Subcutaneous abdominal adipose tissue (tissue), 5 donors: ENCODE measurements around the gene GRIN3B.

Source experiments
- H3K27ac ChIP-seq: one replicate; pipeline ENCODE4 v1.7.0; 2013; ENCODE audit warnings: low read depth, mild to moderate bottlenecking, inconsistent platforms, low read length, moderate library complexity
- H3K27me3 ChIP-seq, 5 donors: one replicate each; pipeline ENCODE4 v1.7.0; 2013; ENCODE audit warnings: low read length in 5 of 5, inconsistent platforms in 1 of 5; ENCODE audit not compliant: control insufficient read depth in 5 of 5, insufficient read depth in 4 of 5
- H3K36me3 ChIP-seq, 5 donors: one replicate each; pipeline ENCODE4 v1.7.0; 2013; ENCODE audit warnings: low read length in 5 of 5; ENCODE audit not compliant: control insufficient read depth in 5 of 5, insufficient read depth in 5 of 5
- H3K4me1 ChIP-seq, 5 donors: one replicate each; pipeline ENCODE4 v1.7.0; 2013; ENCODE audit warnings: low read length in 5 of 5, mild to moderate bottlenecking in 3 of 5, moderate library complexity in 1 of 5; ENCODE audit not compliant: control insufficient read depth in 5 of 5, insufficient read depth in 5 of 5
- H3K4me3 ChIP-seq, 5 donors: one replicate each; pipeline ENCODE4 v1.7.0; 2013; ENCODE audit warnings: low read length in 5 of 5, low read depth in 1 of 5
- H3K9ac ChIP-seq, 5 donors: one replicate each; pipeline ENCODE4 v1.7.0; 2013; ENCODE audit warnings: low read length in 5 of 5, mild to moderate bottlenecking in 4 of 5, moderate library complexity in 3 of 5
- H3K9me3 ChIP-seq, 5 donors: one replicate each; pipeline ENCODE4 v1.7.0; 2013; ENCODE audit warnings: low read length in 5 of 5; ENCODE audit not compliant: control insufficient read depth in 5 of 5
- donor health status: healthy.
- donor health status: healthy.
- donor health status: healthy.
- donor health status: healthy.
- donor health status: healthy.

Gene GRIN3B

DNA sequence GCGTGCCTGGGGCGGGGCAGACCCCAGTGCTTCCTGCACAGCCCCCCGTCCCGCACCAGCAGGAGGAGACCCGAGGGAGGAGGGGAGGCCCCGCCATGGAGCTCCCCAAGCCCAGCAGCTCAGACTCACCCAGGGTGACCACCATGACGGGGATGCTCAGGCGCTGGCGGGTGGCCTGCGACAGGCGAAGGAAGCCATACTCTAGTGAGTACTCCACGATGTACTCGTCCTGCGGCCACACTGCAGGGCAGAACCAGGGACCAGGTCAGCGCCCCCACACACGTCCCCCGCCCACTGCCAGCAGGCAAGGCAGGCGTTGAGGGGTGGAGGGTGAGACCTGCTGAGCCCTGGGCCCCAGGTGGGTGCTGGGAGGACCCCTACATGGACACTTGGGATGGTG lies 12.1 kb downstream of the GRIN3B start:
- peaks cover 0 to 61% (median 45%) of the 10 kb centered on the region in 5 donors for H3K36me3 ChIP-seq
- no peak overlapping the region for H3K27ac ChIP-seq
- no peak overlapping the region for H3K4me3 ChIP-seq
- H3K9ac ChIP-seq, result no peak overlapping the region
- H3K27me3 ChIP-seq, result no peaks in the 10 kb centered on the region
- H3K4me1 ChIP-seq, result peaks cover 6 to 28% (median 21%) of the 10 kb centered on the region in 5 donors
- H3K9me3 ChIP-seq, result no peaks in the 10 kb centered on the region

DNA sequence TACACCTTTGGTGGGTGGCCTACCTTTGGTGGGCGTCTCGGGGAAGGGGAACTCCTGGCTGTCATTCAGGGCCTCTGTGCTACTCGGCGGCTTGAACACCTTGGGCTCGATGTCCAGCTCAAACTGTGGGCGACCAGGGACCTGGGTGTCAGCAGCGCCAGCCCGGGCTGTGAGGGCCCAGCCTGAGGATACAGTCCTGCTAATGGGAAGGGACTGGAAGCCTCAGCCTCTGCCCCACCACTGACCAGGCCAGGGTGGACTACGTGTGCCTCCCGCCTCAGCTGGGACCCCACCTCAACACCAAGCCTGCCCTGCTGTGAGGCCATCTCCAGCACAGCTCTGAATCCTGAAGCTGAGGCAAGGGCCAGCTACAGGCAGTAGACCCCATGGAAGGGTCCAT lies 13.0 kb downstream of the GRIN3B start:
- no peaks in the 10 kb centered on the region for H3K27me3 ChIP-seq
- no peaks in the 10 kb centered on the region for H3K9me3 ChIP-seq
- H3K4me3 ChIP-seq, result no peak overlapping the region
- H3K36me3 ChIP-seq, result peaks cover 0 to 61% (median 45%) of the 10 kb centered on the region in 5 donors
- peaks cover 8 to 37% (median 30%) of the 10 kb centered on the region in 5 donors for H3K4me1 ChIP-seq
- no peak overlapping the region for H3K27ac ChIP-seq
- H3K9ac ChIP-seq, result peak overlapping the region in 1 of 5 donors; percentile 30

DNA sequence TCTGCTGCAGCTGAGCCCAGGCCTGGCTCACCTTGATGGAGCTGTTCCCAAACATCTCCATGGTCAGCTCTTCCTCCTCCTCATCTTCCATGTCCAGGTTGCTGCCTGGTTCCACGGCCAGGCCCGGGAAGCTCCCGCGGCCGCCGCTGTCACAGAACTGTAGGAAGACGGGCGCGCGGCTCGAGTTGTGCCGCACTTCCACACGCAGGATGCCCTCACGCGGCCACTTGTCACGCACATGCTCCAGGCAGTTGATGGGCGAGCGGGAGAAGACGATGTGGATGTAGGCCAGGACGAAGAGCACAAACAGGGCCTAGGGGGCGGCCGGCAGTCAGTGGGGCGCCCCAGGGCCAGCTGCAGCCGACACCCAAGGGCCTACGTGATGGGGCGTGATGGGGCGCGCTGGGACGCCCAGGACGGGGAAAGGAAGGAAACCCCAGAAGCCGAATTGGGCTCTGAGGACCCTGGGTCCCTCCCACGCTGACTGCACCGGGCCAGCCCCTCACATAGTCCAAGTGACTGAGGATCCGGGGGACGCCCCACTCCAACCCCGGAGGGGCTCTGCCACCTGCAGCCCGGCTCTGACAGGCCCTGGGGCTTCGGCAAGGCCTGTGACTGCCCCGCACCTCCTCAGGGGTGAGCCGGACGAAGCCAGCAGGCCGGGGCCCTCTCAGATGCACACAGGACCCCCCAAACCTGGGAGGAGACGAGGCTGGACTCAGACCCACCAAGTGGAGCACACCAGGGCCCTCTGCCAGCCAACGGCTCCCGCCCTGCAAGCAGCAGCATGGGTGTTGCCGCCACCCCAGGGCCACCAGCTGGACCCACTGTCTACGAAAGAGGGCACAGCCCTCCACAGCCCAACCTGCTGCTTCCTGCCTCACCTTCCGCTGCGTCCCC lies 14.2 kb downstream of the GRIN3B start:
- H3K4me3 ChIP-seq, result no peak overlapping the region

DNA sequence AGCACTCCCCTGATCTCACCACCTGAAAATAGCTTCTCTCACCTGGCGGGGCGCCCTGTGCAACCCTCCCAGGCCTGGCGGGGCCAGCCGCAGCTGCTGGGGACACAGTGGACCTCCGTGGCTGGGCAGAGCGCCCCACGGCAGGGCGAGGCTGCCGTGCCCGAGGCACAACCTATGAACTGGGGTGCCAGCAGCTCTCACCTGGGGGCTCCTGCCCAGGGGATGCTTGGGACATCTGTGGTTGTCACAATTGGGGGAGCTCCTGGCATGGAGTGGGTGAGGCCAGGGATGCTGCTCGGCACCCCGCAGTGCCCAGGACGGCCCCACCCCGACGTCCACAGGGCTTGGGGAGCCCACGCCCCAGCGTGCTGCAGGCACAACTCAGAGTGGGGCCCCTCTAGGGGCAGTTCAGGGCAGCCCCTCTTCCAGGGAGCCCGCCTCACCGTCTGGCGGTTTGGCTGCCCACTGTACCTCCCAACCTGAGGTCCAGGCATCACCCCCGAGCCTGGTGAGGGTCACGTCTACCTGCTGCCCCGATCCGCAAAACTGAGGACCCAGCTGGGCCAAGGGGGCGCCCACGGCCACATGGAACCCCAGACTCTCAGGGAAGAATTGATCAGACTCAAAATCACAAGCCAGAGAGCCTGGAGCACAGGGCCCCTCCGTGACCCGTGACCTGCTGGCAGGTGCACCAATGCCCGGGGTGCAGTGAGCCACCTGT lies 15.0 kb downstream of the GRIN3B start:
- Histone ChIP-seq H3K4me3 (no peak overlapping the region), H3K27me3 (no peaks in the 10 kb centered on the region), H3K27ac (no peak overlapping the region), H3K4me1 (peaks cover 13 to 56% (median 49%) of the 10 kb centered on the region in 5 donors), H3K9me3 (no peaks in the 10 kb centered on the region), H3K36me3 (peaks cover 0 to 43% (median 36%) of the 10 kb centered on the region in 5 donors), H3K9ac (no peak overlapping the region)

More for the DNA sequence above, 14.2 kb downstream of the GRIN3B start:
- H3K36me3 ChIP-seq, result peaks cover 0 to 51% (median 42%) of the 10 kb centered on the region in 5 donors
- no peaks in the 10 kb centered on the region for H3K9me3 ChIP-seq
- H3K27me3 ChIP-seq, result no peaks in the 10 kb centered on the region
- H3K4me1 ChIP-seq, result peaks cover 11 to 49% (median 42%) of the 10 kb centered on the region in 5 donors
- H3K27ac ChIP-seq, result no peak overlapping the region
- H3K9ac ChIP-seq, result no peak overlapping the region

DNA sequence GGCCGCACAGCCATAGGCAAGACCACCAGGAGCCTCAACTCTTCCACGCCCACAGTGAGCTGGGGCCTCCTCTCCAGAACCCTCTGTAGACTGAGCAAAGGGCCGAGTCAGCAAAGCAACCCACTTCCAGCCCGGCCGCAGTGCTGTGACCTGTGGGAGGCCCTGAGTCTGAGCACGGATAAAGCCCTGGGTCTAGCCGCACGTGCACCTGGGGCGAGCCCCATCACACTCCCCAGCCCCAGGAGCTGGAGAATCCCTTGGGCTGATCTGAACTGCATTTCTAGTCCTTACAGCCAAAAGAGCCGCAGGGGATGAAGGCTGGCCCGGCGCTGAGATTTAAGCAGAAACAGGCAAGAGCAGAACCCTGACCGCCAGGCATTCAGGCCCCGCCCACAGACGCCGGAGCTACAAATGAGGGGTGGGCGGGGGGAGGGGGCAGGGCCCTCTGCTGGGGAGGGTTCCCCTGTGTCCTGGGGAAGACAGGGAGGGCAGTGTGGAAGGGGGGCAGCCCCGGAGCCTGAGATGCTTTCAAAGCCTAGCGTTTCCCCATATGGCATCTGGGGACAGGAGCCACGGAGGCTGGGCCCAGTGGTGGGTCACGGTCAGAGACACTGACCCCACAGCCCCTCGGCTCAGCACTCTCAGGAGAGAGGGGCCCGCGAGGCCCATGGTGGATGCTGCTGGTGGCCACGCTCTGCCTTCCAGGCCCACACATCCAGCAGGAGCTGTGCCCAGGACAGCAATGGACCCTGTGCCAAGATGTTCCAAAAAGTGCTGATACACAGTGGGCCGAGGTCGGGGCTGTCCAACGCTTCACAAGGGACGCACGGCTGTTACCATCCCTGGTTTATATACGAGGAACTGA lies 15.8 kb downstream of the GRIN3B start:
- Histone ChIP-seq H3K27ac (no peak overlapping the region), H3K9ac (peak overlapping the region in 1 of 5 donors; percentile 48), H3K36me3 (peaks cover 0 to 36% (median 28%) of the 10 kb centered on the region in 5 donors), H3K27me3 (no peaks in the 10 kb centered on the region), H3K4me3 (peak overlapping the region in 3 of 5 donors; percentile 4 to 40 (median 17)), H3K4me1 (peaks cover 13 to 60% (median 51%) of the 10 kb centered on the region in 5 donors), H3K9me3 (no peaks in the 10 kb centered on the region)

DNA sequence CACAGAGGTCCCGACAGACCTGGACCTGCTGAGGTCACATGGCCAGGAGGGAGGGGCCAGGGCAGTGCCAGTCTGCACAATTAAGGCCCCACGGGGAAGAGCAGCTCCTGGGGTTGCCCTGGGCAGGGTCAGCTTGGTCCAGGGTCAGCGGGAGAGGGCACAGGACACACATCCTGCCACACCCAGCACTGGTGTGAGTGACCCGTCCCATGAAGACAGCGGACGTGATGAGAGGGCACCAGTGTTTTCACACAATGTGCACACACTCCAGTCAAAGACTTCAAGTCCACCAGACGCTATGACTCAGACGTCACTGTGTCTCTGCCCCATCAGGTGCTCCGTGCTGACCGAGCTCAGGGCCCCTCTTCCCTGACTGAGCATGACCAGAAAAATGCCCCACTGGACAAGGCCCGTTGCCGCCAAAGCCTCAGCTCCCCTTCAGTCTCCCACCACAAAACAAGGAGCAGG lies 16.5 kb downstream of the GRIN3B start:
- peaks cover 0 to 30% (median 24%) of the 10 kb centered on the region in 5 donors for H3K36me3 ChIP-seq
- peaks cover 13 to 63% (median 51%) of the 10 kb centered on the region in 5 donors for H3K4me1 ChIP-seq
- no peaks in the 10 kb centered on the region for H3K9me3 ChIP-seq
- peak overlapping the region in 3 of 5 donors; percentile 1 to 48 (median 44) for H3K9ac ChIP-seq
- H3K27ac ChIP-seq, result no peak overlapping the region
- H3K27me3 ChIP-seq, result no peaks in the 10 kb centered on the region
- H3K4me3 ChIP-seq, result peak overlapping the region in 3 of 5 donors; percentile 4 to 40 (median 17)

DNA sequence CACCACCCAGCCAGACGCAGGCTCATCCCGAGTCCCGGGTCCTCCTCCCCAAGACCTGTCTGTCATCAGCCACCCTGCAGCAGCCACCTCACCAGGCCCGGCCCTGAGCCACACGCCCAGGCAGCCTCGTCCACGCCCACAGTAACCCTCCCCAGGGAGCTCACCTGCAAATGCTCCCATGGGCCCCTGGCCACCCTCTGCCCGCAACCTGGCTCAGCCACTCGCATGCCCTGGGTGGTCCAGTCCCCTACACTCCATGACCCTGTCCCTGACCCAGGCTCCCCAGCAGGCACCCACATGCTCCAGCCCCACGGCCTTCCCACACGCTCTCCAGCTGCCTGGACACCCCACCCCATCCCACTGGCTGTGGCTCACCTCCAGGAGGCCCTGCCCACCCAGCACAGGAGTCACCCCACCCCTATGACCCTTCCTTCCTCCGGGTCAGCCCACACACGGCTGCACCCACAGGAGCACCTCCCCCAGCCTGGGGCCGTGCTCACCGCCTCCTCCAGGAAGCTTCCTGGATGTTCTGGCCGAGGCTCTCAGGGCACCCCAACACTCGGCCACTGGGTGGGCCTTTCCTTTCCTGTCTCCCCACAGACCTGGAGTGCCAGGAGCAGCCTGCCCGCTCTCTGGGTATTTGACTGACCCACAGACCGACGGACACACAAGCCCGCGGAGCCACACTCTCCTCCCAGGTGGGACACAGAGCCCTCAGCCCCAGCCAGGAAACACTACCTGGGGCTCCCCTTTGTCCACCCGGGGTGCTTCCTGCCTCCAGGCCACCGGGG lies 17.1 kb downstream of the GRIN3B start:
- Histone ChIP-seq H3K27ac (peak overlapping the region; percentile 16), H3K4me3 (peak overlapping the region in 2 of 5 donors; percentile 17 to 40)

DNA sequence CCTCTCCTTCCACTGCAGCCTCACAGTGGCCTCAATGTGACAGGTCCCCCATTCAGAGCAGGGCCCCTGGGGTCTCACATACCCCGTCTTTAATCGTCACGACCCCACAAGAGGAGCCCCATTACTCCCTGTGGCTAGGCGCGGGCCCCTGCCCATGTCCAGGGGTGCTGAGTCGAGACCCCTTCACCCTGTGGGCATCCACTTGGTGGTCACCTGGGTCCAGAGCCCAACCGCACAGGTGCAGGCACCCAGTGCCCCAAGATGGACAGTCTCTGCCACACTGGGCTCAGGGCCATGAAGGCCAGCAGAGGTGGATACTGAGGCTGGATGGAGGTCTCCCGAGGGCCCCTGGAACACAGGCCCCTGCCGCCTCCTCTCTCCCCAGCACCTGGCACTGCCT lies 17.7 kb downstream of the GRIN3B start:
- Histone ChIP-seq H3K9ac (peak overlapping the region in 3 of 5 donors; percentile 22 to 58 (median 48)), H3K9me3 (no peaks in the 10 kb centered on the region), H3K4me1 (peaks cover 13 to 65% (median 51%) of the 10 kb centered on the region in 5 donors), H3K4me3 (no peak overlapping the region), H3K27me3 (no peaks in the 10 kb centered on the region), H3K27ac (no peak overlapping the region), H3K36me3 (peaks cover 0 to 18% (median 13%) of the 10 kb centered on the region in 5 donors)

More for the DNA sequence above, 17.1 kb downstream of the GRIN3B start:
- Histone ChIP-seq H3K4me1 (peaks cover 13 to 65% (median 51%) of the 10 kb centered on the region in 5 donors), H3K9ac (peak overlapping the region in 2 of 5 donors; percentile 1 to 48), H3K36me3 (peaks cover 0 to 23% (median 18%) of the 10 kb centered on the region in 5 donors), H3K9me3 (no peaks in the 10 kb centered on the region), H3K27me3 (no peaks in the 10 kb centered on the region)
